PC-3 (cell line): Measurements from ENCODE around the gene MAD1L1.

ENCODE experiments used
- EZH2 ChIP-seq: fragments of 300-600 bp; sonication (generic); IDR thresholded peaks from one replicate; pipeline ENCODE4 v1.6.1; 2017; ENCODE audit warnings: antibody characterized with exemption, mild to moderate bottlenecking, low read length; ENCODE audit not compliant: unreplicated experiment
- TF ChIP-seq, protein P1 (sequence below): fragments of 300-600 bp; sonication (generic); conservative IDR thresholded peaks from 2 replicates; pipeline ENCODE4 v1.5.1; 2017; ENCODE audit warnings: antibody characterized with exemption, low read depth, mild to moderate bottlenecking, low read length

DNA sequence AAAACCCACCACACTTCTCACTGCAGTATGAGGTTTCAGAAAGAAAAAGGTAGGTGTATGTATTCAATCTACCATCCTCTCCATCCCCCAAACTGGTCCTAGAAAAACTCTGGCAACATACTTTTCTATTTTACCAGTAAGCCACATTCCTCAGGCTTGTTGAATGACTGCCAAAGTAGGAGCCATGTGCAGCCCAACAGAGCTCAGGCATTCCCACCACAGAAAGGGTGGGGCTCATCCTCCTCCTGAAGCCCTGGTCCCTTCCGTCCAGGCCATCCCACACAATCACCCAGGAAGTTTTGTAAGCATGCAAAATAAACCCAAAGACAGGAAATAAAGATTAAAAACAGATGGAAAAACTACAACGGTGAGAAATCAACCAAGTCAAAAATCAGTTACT lies 57.2 kb downstream of the MAD1L1 start:
- TF ChIP-seq, protein P1, sequence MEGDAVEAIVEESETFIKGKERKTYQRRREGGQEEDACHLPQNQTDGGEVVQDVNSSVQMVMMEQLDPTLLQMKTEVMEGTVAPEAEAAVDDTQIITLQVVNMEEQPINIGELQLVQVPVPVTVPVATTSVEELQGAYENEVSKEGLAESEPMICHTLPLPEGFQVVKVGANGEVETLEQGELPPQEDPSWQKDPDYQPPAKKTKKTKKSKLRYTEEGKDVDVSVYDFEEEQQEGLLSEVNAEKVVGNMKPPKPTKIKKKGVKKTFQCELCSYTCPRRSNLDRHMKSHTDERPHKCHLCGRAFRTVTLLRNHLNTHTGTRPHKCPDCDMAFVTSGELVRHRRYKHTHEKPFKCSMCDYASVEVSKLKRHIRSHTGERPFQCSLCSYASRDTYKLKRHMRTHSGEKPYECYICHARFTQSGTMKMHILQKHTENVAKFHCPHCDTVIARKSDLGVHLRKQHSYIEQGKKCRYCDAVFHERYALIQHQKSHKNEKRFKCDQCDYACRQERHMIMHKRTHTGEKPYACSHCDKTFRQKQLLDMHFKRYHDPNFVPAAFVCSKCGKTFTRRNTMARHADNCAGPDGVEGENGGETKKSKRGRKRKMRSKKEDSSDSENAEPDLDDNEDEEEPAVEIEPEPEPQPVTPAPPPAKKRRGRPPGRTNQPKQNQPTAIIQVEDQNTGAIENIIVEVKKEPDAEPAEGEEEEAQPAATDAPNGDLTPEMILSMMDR = no peak
- TF ChIP-seq EZH2 = no peak
